K562 (cell line): Measurements from ENCODE around the gene FBXO46. TPM values are rescaled to one million over a fixed set of nuclear protein-coding genes. Genes with fewer than 3 reads are reported as not detected.

Source experiments
- ARID1B ChIP-seq: fragments of 450-650 bp; IDR thresholded peaks from 2 replicates; pipeline ENCODE4 v1.6.1; 2016; ENCODE audit warnings: antibody characterized with exemption, mild to moderate bottlenecking, inconsistent platforms
- ATF7 ChIP-seq: fragments of 450-650 bp; IDR thresholded peaks from 2 replicates; pipeline ENCODE4 v1.7.1; 2014; ENCODE audit warnings: mild to moderate bottlenecking, moderate library complexity
- BCOR ChIP-seq: fragments of 450-650 bp; IDR thresholded peaks from 2 replicates; pipeline ENCODE4 v1.6.1; 2016
- CREM ChIP-seq: IDR thresholded peaks from 2 replicates; pipeline ENCODE4 v1.6.1; 2014; ENCODE audit warnings: antibody characterized with exemption, low read depth
- ELF2 ChIP-seq: fragments of 250-450 bp; sonication (Bioruptor Pico); IDR thresholded peaks from 2 replicates; pipeline ENCODE4 v1.5.0; 2021; ENCODE audit warnings: mild to moderate bottlenecking
- ERF ChIP-seq: fragments of 450-650 bp; formaldehyde crosslinking; IDR thresholded peaks from 2 replicates; pipeline ENCODE4 v1.4.0; 2020; ENCODE audit warnings: mild to moderate bottlenecking, mixed read lengths
- FOXM1 ChIP-seq, 2 experiments: fragments of 450-650 bp in 1 of 2; sonication (generic) in 1 of 2; formaldehyde crosslinking in 1 of 2; IDR thresholded peaks; 2 replicates each; pipeline versions ENCODE4 v1.6.1 to v1.9.0; 2017 to 2022; ENCODE audit warnings: low read depth in 2 of 2, mild to moderate bottlenecking in 2 of 2, missing genetic modification reagents in 1 of 2, moderate library complexity in 1 of 2
- HDAC1 ChIP-seq, 2 experiments: fragments of 450-650 bp; IDR thresholded peaks; 2 replicates each; pipeline ENCODE4 v1.6.1; 2016 to 2017; ENCODE audit warnings: inconsistent platforms in 1 of 2, mild to moderate bottlenecking in 1 of 2, moderate library complexity in 1 of 2
- HDGF ChIP-seq: fragments of 450-650 bp; IDR thresholded peaks from 2 replicates; pipeline ENCODE4 v1.6.1; 2016
- HNRNPL ChIP-seq: fragments of 200-400 bp; formaldehyde crosslinking; IDR thresholded peaks from 2 replicates; pipeline ENCODE4 v1.6.1; 2017; ENCODE audit warnings: low read depth, mild to moderate bottlenecking, low read length
- MTA3 ChIP-seq: fragments of 450-650 bp; formaldehyde crosslinking; IDR thresholded peaks from 2 replicates; pipeline ENCODE4 v1.6.1; 2017; ENCODE audit warnings: mild to moderate bottlenecking, borderline replicate concordance
- MYNN ChIP-seq, 2 experiments: sonication (generic); formaldehyde crosslinking in 1 of 2; IDR thresholded peaks; 2 replicates each; pipeline versions ENCODE4 v1.5.0 to v1.6.1; 2016 to 2020; ENCODE audit warnings: antibody characterized with exemption in 1 of 2, missing genetic modification reagents in 1 of 2
- NFIC ChIP-seq: fragments of 450-650 bp; IDR thresholded peaks from 2 replicates; pipeline ENCODE4 v1.6.1; 2017; ENCODE audit warnings: mild to moderate bottlenecking, inconsistent platforms
- PRPF4 ChIP-seq: fragments of 200-400 bp; formaldehyde crosslinking; IDR thresholded peaks from one replicate; pipeline ENCODE4 v1.6.1; 2017; ENCODE audit warnings: low read length, low read depth, mild to moderate bottlenecking; ENCODE audit not compliant: insufficient read depth, poor library complexity, severe bottlenecking
- RB1 ChIP-seq: fragments of 450-650 bp; IDR thresholded peaks from 2 replicates; pipeline ENCODE4 v1.6.1; 2017; ENCODE audit warnings: low read depth, mild to moderate bottlenecking
- SAP30 ChIP-seq: fragments of 200-600 bp; sonication (generic); IDR thresholded peaks from 2 replicates; pipeline ENCODE4 v1.6.1; 2012; ENCODE audit warnings: borderline replicate concordance, low read depth, mild to moderate bottlenecking, moderate library complexity, low read length, control low read depth, inconsistent platforms; ENCODE audit not compliant: insufficient read depth, poor library complexity, severe bottlenecking
- SRF ChIP-seq, 2 experiments: fragments of 250-450, 450-650 bp in 1 of 2; sonication (Bioruptor Pico) in 1 of 2; sonication (generic) in 1 of 2; formaldehyde crosslinking; IDR thresholded peaks; 2 replicates each; pipeline versions ENCODE4 v1.5.0 to v1.5.1; 2020 to 2022; ENCODE audit warnings: mild to moderate bottlenecking in 1 of 2, missing genetic modification reagents in 1 of 2
- TEAD1 ChIP-seq, 2 experiments: fragments of 450-650 bp in 1 of 2; sonication (generic) in 1 of 2; formaldehyde crosslinking; IDR thresholded peaks; 2 replicates each; pipeline versions ENCODE4 v1.4.0 to v1.8.0; 2020 to 2022; ENCODE audit warnings: mild to moderate bottlenecking in 2 of 2, missing genetic modification reagents in 1 of 2
- TEAD4 ChIP-seq, 2 experiments: sonication (generic) in 1 of 2; formaldehyde crosslinking in 1 of 2; IDR thresholded peaks; 2 replicates each; pipeline versions ENCODE4 v1.6.1 to v1.8.0; 2012 to 2022; ENCODE audit warnings: borderline replicate concordance in 1 of 2, inconsistent platforms in 1 of 2, low read length in 1 of 2, mild to moderate bottlenecking in 1 of 2, missing genetic modification reagents in 1 of 2
- ZNF24 ChIP-seq: fragments of 450-650 bp; IDR thresholded peaks from 2 replicates; pipeline ENCODE4 v1.6.1; 2016
- polyA plus RNA-seq, 8 experiments: library from polyadenylated mRNA; depleted of rRNA in 4 of 8; stranded (reverse) in 5 of 8; unstranded in 3 of 8; fragments of >200 nt; fragmentation: Nextera tagmentation in 2 of 8; fragmentation: Illumina TruSeq in 1 of 8; extraction: Ambion mirVana in 2 of 8; extraction: Trizol in 1 of 8; gene quantifications; 2 replicates each; pipeline versions ENCODE4 v1.2.1 to v1.2.3, GENCODE V29; 2011 to 2014; ENCODE audit warnings: inconsistent platforms in 1 of 8, missing spikeins in 1 of 8
- total RNA-seq, 7 experiments: library from RNA; depleted of rRNA in 6 of 7; stranded (reverse); fragments of >200 nt in 6 of 7; fragmentation: Illumina TruSeq in 2 of 7; extraction: Trizol in 2 of 7; gene quantifications; 2 replicates each; pipeline versions ENCODE4 v1.2.1 to v1.2.3, GENCODE V29; 2011 to 2021; ENCODE audit warnings: low replicate concordance in 1 of 7
- TF ChIP-seq, protein P1 (sequence below), 2 experiments: fragments of 450-650 bp; IDR thresholded peaks; 2 replicates each; pipeline ENCODE4 v1.6.1; 2016
- TF ChIP-seq, protein P2 (sequence below), 2 experiments: fragments of 450-650 bp; conservative IDR thresholded peaks; 2 replicates each; pipeline ENCODE4 v1.6.1; 2017; ENCODE audit warnings: mild to moderate bottlenecking in 2 of 2, moderate library complexity in 2 of 2
- TF ChIP-seq, protein P3 (sequence below): fragments of 450-650 bp; formaldehyde crosslinking; IDR thresholded peaks from 2 replicates; pipeline ENCODE4 v1.4.0; 2020; ENCODE audit warnings: mild to moderate bottlenecking, mixed read lengths

FBXO46 gene
- total and polyA plus RNA-seq, 9 of the 15 experiments (the other 6 are each of a cell fraction or from before 2014, with no cell fraction given), result 1.5 to 36.1 (median 7.3) TPM

DNA sequence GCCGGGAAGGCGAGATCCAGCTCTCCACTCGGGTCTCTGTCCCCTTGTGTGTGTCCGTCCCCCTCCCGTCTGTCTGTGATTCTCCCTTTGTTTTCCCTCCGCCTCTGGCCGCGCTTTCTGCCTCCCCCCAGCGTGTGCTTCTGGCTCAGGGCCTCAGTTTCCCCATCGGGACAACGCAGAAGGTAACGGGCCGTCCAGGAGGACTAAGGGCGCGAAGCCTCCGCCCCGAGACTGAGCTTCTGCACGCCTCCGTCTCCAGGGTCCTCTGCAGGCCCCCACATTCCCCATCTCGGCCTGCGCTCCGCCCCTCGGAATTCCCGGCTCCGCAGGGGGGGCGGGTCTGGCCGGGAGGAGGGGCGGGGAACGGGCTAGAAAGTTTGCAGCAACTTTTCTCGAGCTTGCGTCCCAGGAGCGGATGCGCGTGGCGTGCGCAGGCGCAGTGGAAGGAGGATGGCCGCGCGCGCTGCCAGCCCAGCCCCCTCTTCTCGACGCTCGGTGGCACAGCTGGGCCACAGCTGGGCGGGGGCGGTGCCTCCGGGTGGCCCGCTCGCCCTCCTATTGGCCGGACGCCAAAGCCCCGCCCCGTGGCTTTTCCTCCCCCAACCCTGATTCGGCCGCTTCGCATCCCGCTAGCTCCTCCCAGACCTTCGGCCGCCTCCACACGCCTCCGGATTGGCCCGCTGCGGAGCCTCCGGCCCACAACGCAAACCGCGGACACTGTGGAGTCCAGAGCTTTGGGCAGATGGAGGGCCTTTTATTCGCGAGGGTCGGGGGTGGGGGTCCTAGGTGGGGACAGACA is 38.5 kb upstream of the FBXO46 start, which contains the start of gene SIX5 (continued):
- TF ChIP-seq HDAC1 (IDR thresholded peaks at IDR 0.05) (peak in 1 of 2 experiments; percentile 80; a peak in 2 of 4 replicates), MYNN (IDR thresholded peaks at IDR 0.05) (peak; percentile 97), MYNN (CRISPR knock-in tag; IDR thresholded peaks at IDR 0.05) (no peak), TEAD4 (IDR thresholded peaks at IDR 0.05; ENCODE audit: low read length) (peak; percentile 62), TEAD4 (CRISPR knock-in tag; IDR thresholded peaks at IDR 0.05; ENCODE audit: borderline replicate concordance) (no peak), MTA3 (peak; percentile 82; the same call in 1 of the 2 replicates), ARID1B (peak; percentile 60), RB1 (0 out of 2 replicates have a peak, but pooled peaks have one; percentile 56), PRPF4 (peak; percentile 58), TEAD1 (CRISPR knock-in tag; IDR thresholded peaks at IDR 0.05) (peak; percentile 61 to 86; a peak in 2 of 4 replicates), ERF (0 out of 2 replicates have a peak, but pooled peaks have one; percentile 64), BCOR (peak; percentile 97), ATF7 (peak; percentile 83), HNRNPL (peak; percentile 93), NFIC (peak; percentile 96), ZNF24 (0 out of 2 replicates have a peak, but pooled peaks have one; percentile 16), ELF2 (CRISPR knock-in tag) (0 out of 2 replicates have a peak, but pooled peaks have one; percentile 37), SAP30 (peak; percentile 44), FOXM1 (IDR thresholded peaks at IDR 0.05; ENCODE audit: low read depth) (0 out of 2 replicates have a peak, but pooled peaks have one; percentile 15), FOXM1 (CRISPR knock-in tag; IDR thresholded peaks at IDR 0.05; ENCODE audit: low read depth) (no peak), SRF (CRISPR knock-in tag; IDR thresholded peaks at IDR 0.05) (peak in 1 of 2 experiments; percentile 66; a peak in 1 of 4 replicates), CREM (peak; percentile 89), HDGF (no peak)
- TF ChIP-seq, protein P1, sequence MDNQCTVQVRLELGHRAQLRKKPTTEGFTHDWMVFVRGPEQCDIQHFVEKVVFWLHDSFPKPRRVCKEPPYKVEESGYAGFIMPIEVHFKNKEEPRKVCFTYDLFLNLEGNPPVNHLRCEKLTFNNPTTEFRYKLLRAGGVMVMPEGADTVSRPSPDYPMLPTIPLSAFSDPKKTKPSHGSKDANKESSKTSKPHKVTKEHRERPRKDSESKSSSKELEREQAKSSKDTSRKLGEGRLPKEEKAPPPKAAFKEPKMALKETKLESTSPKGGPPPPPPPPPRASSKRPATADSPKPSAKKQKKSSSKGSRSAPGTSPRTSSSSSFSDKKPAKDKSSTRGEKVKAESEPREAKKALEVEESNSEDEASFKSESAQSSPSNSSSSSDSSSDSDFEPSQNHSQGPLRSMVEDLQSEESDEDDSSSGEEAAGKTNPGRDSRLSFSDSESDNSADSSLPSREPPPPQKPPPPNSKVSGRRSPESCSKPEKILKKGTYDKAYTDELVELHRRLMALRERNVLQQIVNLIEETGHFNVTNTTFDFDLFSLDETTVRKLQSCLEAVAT (IDR thresholded peaks at IDR 0.05), result peak; percentile 78 to 83
- TF ChIP-seq, protein P2, sequence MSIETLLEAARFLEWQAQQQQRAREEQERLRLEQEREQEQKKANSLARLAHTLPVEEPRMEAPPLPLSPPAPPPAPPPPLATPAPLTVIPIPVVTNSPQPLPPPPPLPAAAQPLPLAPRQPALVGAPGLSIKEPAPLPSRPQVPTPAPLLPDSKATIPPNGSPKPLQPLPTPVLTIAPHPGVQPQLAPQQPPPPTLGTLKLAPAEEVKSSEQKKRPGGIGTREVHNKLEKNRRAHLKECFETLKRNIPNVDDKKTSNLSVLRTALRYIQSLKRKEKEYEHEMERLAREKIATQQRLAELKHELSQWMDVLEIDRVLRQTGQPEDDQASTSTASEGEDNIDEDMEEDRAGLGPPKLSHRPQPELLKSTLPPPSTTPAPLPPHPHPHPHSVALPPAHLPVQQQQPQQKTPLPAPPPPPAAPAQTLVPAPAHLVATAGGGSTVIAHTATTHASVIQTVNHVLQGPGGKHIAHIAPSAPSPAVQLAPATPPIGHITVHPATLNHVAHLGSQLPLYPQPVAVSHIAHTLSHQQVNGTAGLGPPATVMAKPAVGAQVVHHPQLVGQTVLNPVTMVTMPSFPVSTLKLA (conservative IDR thresholded peaks at IDR 0.05), result peak; percentile 75 to 88
- TF ChIP-seq, protein P3, sequence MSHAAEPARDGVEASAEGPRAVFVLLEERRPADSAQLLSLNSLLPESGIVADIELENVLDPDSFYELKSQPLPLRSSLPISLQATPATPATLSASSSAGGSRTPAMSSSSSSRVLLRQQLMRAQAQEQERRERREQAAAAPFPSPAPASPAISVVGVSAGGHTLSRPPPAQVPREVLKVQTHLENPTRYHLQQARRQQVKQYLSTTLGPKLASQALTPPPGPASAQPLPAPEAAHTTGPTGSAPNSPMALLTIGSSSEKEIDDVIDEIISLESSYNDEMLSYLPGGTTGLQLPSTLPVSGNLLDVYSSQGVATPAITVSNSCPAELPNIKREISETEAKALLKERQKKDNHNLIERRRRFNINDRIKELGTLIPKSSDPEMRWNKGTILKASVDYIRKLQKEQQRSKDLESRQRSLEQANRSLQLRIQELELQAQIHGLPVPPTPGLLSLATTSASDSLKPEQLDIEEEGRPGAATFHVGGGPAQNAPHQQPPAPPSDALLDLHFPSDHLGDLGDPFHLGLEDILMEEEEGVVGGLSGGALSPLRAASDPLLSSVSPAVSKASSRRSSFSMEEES (CRISPR knock-in tag), result no peak
